GM12864 (cell line): Measurements from ENCODE around the gene NEDD9.

Source experiments
- DNase-seq: peaks from one replicate; pipeline ENCODE4 v3.0.0-alpha.2; 2011; ENCODE audit warnings: low read depth
- H3K4me3 ChIP-seq: 2 replicates; pipeline ENCODE4 v1.5.1; 2011; ENCODE audit warnings: mild to moderate bottlenecking, low read depth, low read length, control low read depth
- CTCF ChIP-seq: IDR thresholded peaks from 2 replicates; pipeline ENCODE4 v1.5.1; 2011; ENCODE audit warnings: low read depth, mild to moderate bottlenecking, moderate library complexity, low read length, control low read depth, inconsistent platforms; ENCODE audit errors: missing control alignments

NEDD9 gene

GRCh38 chr6:11179088-11179418 is 53.4 kb downstream of the NEDD9 start:
- H3K4me3 ChIP-seq = no peak overlapping the region
- no peak for DNase-seq
- no peak for TF ChIP-seq CTCF

- no peak overlapping the region for H3K4me3 ChIP-seq
- DNase-seq = no peak
- TF ChIP-seq CTCF = no peak
These were observed 55.2 kb downstream of the NEDD9 start for GRCh38 chr6:11177271-11177670.

GRCh38 chr6:11174242-11174611 is 58.2 kb downstream of the NEDD9 start:
- no peak for TF ChIP-seq CTCF
- no peak for DNase-seq
- no peak overlapping the region for H3K4me3 ChIP-seq

- peak; percentile 83 for TF ChIP-seq CTCF
- H3K4me3 ChIP-seq = no peak overlapping the region
- peak; percentile 13 for DNase-seq
These were observed 59.8 kb downstream of the NEDD9 start for GRCh38 chr6:11172501-11173327.

GRCh38 chr6:11171952-11172351 is 60.5 kb downstream of the NEDD9 start:
- TF ChIP-seq CTCF = no peak
- DNase-seq = no peak

GRCh38 chr6:11168091-11168635 is 64.3 kb downstream of the NEDD9 start:
- no peak overlapping the region for H3K4me3 ChIP-seq
- no peak for TF ChIP-seq CTCF
- no peak for DNase-seq

More at GRCh38 chr6:11171952-11172351, 60.5 kb downstream of the NEDD9 start:
- no peak overlapping the region for H3K4me3 ChIP-seq

- no peak for TF ChIP-seq CTCF
These were observed 65.5 kb downstream of the NEDD9 start for GRCh38 chr6:11166948-11167347.

More at GRCh38 chr6:11166948-11167347, 65.5 kb downstream of the NEDD9 start:
- no peak for DNase-seq
- no peak overlapping the region for H3K4me3 ChIP-seq
